Endothelial cell of umbilical vein (primary cell): ENCODE results near the gene NHSL2. TPM values are rescaled to one million over a fixed set of nuclear protein-coding genes. Genes with fewer than 3 reads are reported as not detected.

Experiments used
- BruUV-seq: library from RNA; stranded (reverse); fragments of 400-500 nt; replicated peaks from 2 replicates; lab custom pipeline; 2021; lab: Mats Ljungman, UMichigan
- CTCF ChIA-PET: fragments of 300-600, 350-600 bp; sonication (Branson Sonifier 250); formaldehyde crosslinking; loops from one replicate; lab custom pipeline; 2021; ENCODE audit warnings: antibody characterized with exemption, inconsistent platforms; lab: Charles Lee
- POLR2A ChIA-PET: fragments of 300-600, 350-600 bp; sonication (Branson Sonifier 250); formaldehyde crosslinking; loops from one replicate; lab custom pipeline; 2021; ENCODE audit warnings: antibody characterized with exemption, inconsistent platforms; lab: Charles Lee
- DNase-seq: peaks from one replicate; pipeline ENCODE4 v3.0.0-alpha.2; 2011; ENCODE audit warnings: low read depth, low spot score
- FAIRE-seq: peaks from 2 replicates; lab custom pipeline; 2011; peaks lifted over from hg19 to GRCh38; lab: Jason Lieb, UNC
- H2AFZ ChIP-seq: 2 replicates; pipeline ENCODE4 v1.6.0; 2012; ENCODE audit warnings: low read depth, low read length, control low read depth, inconsistent platforms
- H3K27ac ChIP-seq: 2 replicates; pipeline ENCODE4 v1.5.1; 2011; ENCODE audit warnings: low read depth, mild to moderate bottlenecking, control low read depth, low read length, moderate library complexity; ENCODE audit not compliant: insufficient read depth
- H3K27me3 ChIP-seq, 2 experiments: 2 replicates each; pipeline versions ENCODE4 v1.6.0 to v1.6.1; 2011; ENCODE audit warnings: low read length in 2 of 2, mixed read lengths in 1 of 2; ENCODE audit not compliant: control insufficient read depth in 2 of 2, insufficient read depth in 2 of 2
- H3K36me3 ChIP-seq, 2 experiments: 2 replicates in 1 of 2; 3 replicates in 1 of 2; pipeline ENCODE4 v1.5.1; 2011; ENCODE audit warnings: low read length in 2 of 2, mild to moderate bottlenecking in 1 of 2, moderate library complexity in 1 of 2; ENCODE audit not compliant: control insufficient read depth in 2 of 2, insufficient read depth in 2 of 2; ENCODE audit errors: extremely low read depth in 1 of 2
- H3K4me1 ChIP-seq: 3 replicates; pipeline ENCODE4 v1.5.1; 2011; ENCODE audit warnings: mild to moderate bottlenecking, low read length; ENCODE audit not compliant: control insufficient read depth, insufficient read depth; ENCODE audit errors: extremely low read depth
- H3K4me2 ChIP-seq: 2 replicates; pipeline ENCODE4 v1.6.1; 2011; ENCODE audit warnings: low read length, control low read depth, mixed read lengths; ENCODE audit not compliant: insufficient read depth
- H3K4me3 ChIP-seq, 3 experiments: fragments of 200-600 bp in 1 of 3; sonication (generic), shearing (Covaris generic) in 1 of 3; replicated peaks in 1 of 3; 2 replicates each; pipeline ENCODE4 v1.5.1; 2011 to 2016; ENCODE audit warnings: control low read depth in 3 of 3, low read length in 3 of 3, mild to moderate bottlenecking in 2 of 3, inconsistent platforms in 1 of 3, low read depth in 1 of 3, moderate library complexity in 1 of 3; ENCODE audit not compliant: insufficient read depth in 1 of 3
- H3K79me2 ChIP-seq: 2 replicates; pipeline ENCODE4 v1.6.0; 2012; ENCODE audit warnings: low read length, inconsistent platforms; ENCODE audit not compliant: control insufficient read depth, insufficient read depth
- H3K9ac ChIP-seq: replicated peaks from 2 replicates; pipeline ENCODE3; 2011; ENCODE audit warnings: low read length, control low read depth; ENCODE audit not compliant: insufficient read depth; ENCODE audit errors: extremely low read depth
- H3K9me1 ChIP-seq: replicated peaks from 3 replicates; pipeline ENCODE4 v1.6.0; 2011; ENCODE audit warnings: mild to moderate bottlenecking, low read length; ENCODE audit not compliant: control insufficient read depth, insufficient read depth; ENCODE audit errors: extremely low read depth
- H3K9me3 ChIP-seq: replicated peaks from 2 replicates; pipeline ENCODE4 v1.5.1; 2012; ENCODE audit warnings: low read length, inconsistent platforms; ENCODE audit not compliant: control insufficient read depth, insufficient read depth
- H4K20me1 ChIP-seq: replicated peaks from 2 replicates; pipeline ENCODE3; 2011; ENCODE audit warnings: mild to moderate bottlenecking, low read length; ENCODE audit not compliant: control insufficient read depth, insufficient read depth; ENCODE audit errors: extremely low read depth
- CTCF ChIP-seq, 2 donors: IDR thresholded peaks; 1 replicate in 1 of 2; 2 replicates in 1 of 2; pipeline ENCODE4 v1.5.1; 2011; ENCODE audit warnings: low read length in 2 of 2, mild to moderate bottlenecking in 2 of 2, moderate library complexity in 2 of 2, control low read depth in 1 of 2, inconsistent platforms in 1 of 2, low read depth in 1 of 2; ENCODE audit not compliant: insufficient read depth in 1 of 2; ENCODE audit errors: extremely low read depth in 1 of 2
- EZH2 ChIP-seq: IDR thresholded peaks from 2 replicates; pipeline ENCODE4 v1.6.1; 2012; ENCODE audit warnings: borderline replicate concordance, low read depth, mild to moderate bottlenecking, moderate library complexity, low read length, inconsistent platforms; ENCODE audit not compliant: severe bottlenecking
- FOS ChIP-seq: IDR thresholded peaks from 2 replicates; pipeline ENCODE4 v1.6.1; 2011; ENCODE audit warnings: mild to moderate bottlenecking, low read length, moderate library complexity, borderline replicate concordance; ENCODE audit not compliant: insufficient read depth
- GATA2 ChIP-seq: IDR thresholded peaks from 2 replicates; pipeline ENCODE4 v1.7.0; 2011; ENCODE audit warnings: low read depth, mild to moderate bottlenecking, moderate library complexity, mixed read lengths, low read length; ENCODE audit not compliant: insufficient read length, insufficient read depth
- JUN ChIP-seq: IDR thresholded peaks from 2 replicates; pipeline ENCODE4 v1.6.1; 2011; ENCODE audit warnings: borderline replicate concordance, low read depth; ENCODE audit not compliant: insufficient read length, insufficient read depth
- MAX ChIP-seq: IDR thresholded peaks from 2 replicates; pipeline ENCODE4 v1.6.1; 2011; ENCODE audit not compliant: insufficient read depth, insufficient read length
- MYC ChIP-seq: IDR thresholded peaks from one replicate; pipeline ENCODE4 v1.6.1; 2011; ENCODE audit warnings: mild to moderate bottlenecking, low read depth, low read length
- POLR2A ChIP-seq: IDR thresholded peaks from 2 replicates; pipeline ENCODE4 v1.6.1; 2012; ENCODE audit warnings: low read depth, mild to moderate bottlenecking, control low read depth, low read length
- POLR2AphosphoS5 ChIP-seq: IDR thresholded peaks from 2 replicates; pipeline ENCODE4 v1.6.1; 2012; ENCODE audit warnings: low read depth, mild to moderate bottlenecking, control low read depth, low read length, moderate library complexity; ENCODE audit not compliant: insufficient read depth
- dilution Hi-C: fragments of 300-500 bp; cut with MboI; formaldehyde crosslinking; loops from one replicate; pipeline ENCODE4 v1.15.0; 2019; ENCODE audit warnings: low sequenced_read_pairs; ENCODE audit not compliant: extremely low pct_ligation_motif_present
- intact Hi-C: fragments of 100-400 bp; cut with micrococcal nuclease; formaldehyde crosslinking; loops from one replicate; pipeline ENCODE4 v1.10.0; 2022
- polyA plus RNA-seq, 4 experiments: library from polyadenylated mRNA; depleted of rRNA in 3 of 4; stranded (reverse) in 3 of 4; unstranded in 1 of 4; fragments of >200 nt; gene quantifications; 2 replicates each; pipeline versions ENCODE4 v1.2.1 to v1.2.3, GENCODE V29; 2011 to 2012; ENCODE audit warnings: missing spikeins in 1 of 4
- total RNA-seq: library from RNA; stranded (reverse); gene quantifications from 2 replicates; pipeline ENCODE4 v1.2.3, GENCODE V29; 2021

NHSL2 gene
- total and polyA plus RNA-seq, 2 donors (not counting 3 experiments of a cell fraction or from before 2014, with no cell fraction given) = 23.5 to 49.9 TPM

- TF ChIP-seq MAX = no peak
- no peak for TF ChIP-seq EZH2
- TF ChIP-seq JUN = no peak
- TF ChIP-seq GATA2 = no peak
- TF ChIP-seq CTCF (IDR thresholded peaks at IDR 0.05; ENCODE audit: extremely low read depth in 1 of 2, insufficient read depth in 1 of 2, low read depth in 1 of 2, low read length in 2 of 2) = no peak
- no peak for TF ChIP-seq MYC
- no peak for TF ChIP-seq FOS
- TF ChIP-seq POLR2A = no peak
- no peak for TF ChIP-seq POLR2AphosphoS5
- no peaks in the 10 kb centered on the region for H3K36me3 ChIP-seq
- DNase-seq (no peak), FAIRE-seq (no peak)
- intact Hi-C loops (loop anchor here (5.0 kb wide), 1 partner anchor 185 kb away; the partner anchor contains the start of gene PIN4), dilution Hi-C loops (no loop called here)
- H3K4me2 ChIP-seq = no peak overlapping the region
- H3K79me2 ChIP-seq = no peaks in the 10 kb centered on the region
- POLR2A ChIA-PET = no interaction called here
- no peaks in the 10 kb centered on the region for H3K4me1 ChIP-seq
- no peak overlapping the region for H3K27ac ChIP-seq
- H3K4me3 ChIP-seq = no peak overlapping the region
- no peak overlapping the region for H3K9ac ChIP-seq
- BruUV-seq = no TSS peak
- no peaks in the 10 kb centered on the region for H3K9me1 ChIP-seq
- no peaks in the 10 kb centered on the region for H3K27me3 ChIP-seq
- no peaks in the 10 kb centered on the region for H4K20me1 ChIP-seq
- no peaks in the 10 kb centered on the region for H3K9me3 ChIP-seq
- CTCF ChIA-PET = interaction anchor here (3.4 kb wide), 1 partner anchor 130 kb away, joined by 31 read pairs; no protein-coding TSS in a partner anchor
- no peak overlapping the region for H2AFZ ChIP-seq
Observed at GRCh38 chrX:71997320-71997719, 86.7 kb downstream of the NHSL2 start.
